ENCODE data around the gene ZNF557.

ZNF557 gene

DNA sequence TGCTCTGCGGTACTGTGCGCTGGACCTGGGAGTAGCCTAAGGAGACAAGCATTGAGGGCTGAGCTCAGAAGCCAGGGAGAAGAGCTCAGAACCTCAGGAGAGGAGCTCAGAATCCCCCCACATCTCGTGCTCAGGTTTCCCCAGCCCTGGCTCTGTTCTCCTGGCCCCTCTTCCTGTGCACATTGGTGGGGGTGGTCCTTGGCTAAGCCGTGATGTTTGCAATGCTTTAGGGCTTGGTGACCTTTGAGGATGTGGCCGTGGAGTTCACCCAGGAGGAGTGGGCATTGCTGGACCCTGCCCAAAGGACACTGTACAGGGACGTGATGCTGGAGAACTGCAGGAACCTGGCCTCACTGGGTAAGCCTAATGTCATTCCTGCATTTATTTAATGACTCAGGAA lies 6.6 kb downstream of the ZNF557 start:
- no peak for DNase-seq (ENCODE audit: low read depth)

DNA sequence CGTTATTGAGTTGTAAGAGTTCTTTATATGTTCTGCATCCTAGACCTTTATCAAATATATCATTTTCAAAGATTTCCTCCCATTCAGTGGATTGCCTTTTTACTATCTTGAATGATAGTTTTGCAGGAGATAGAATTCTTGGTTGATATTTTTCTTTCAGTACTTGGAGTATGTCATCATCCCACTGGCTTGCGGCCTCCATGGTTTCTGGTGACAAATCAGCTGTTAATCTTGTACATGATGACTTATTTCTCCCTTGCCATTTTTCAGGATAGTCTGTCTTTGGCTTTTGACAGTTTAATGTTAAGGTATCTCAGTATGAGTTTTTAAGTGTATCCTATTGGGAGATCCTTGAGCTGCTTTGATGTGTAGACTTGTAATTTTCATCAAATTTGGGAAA lies 8.5 kb downstream of the ZNF557 start:
- DNase-seq (ENCODE audit: low read depth): no peak

- DNase-seq (ENCODE audit: low read depth): no peak
These were observed 13.8 kb downstream of the ZNF557 start for GRCh38 chr19:7083076-7083956.

DNA sequence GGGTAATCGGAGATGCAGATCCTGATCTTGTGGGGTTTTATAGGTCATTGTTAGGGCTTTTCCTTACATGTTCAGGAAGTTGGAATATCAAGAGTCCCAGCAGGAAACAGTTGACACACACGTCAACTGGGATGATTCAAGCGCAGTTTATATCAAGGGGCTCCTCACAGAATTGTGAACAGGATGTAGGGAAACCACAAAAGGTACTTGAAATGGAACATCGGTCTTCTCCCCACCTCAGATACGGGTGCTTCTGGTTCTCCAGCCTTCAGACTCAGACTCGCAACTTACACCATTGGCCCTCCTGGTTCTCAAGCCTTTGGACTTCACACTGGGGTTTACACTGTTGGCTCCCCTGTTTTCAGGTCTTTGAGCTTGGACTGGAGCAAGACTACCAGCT lies 19.5 kb downstream of the ZNF557 start:
- DNase-seq (ENCODE audit: low read depth): no peak

GRCh38 chr19:7098096-7098495 lies 28.6 kb downstream of the ZNF557 start:
- DNase-seq (ENCODE audit: low read depth): no peak

DNA sequence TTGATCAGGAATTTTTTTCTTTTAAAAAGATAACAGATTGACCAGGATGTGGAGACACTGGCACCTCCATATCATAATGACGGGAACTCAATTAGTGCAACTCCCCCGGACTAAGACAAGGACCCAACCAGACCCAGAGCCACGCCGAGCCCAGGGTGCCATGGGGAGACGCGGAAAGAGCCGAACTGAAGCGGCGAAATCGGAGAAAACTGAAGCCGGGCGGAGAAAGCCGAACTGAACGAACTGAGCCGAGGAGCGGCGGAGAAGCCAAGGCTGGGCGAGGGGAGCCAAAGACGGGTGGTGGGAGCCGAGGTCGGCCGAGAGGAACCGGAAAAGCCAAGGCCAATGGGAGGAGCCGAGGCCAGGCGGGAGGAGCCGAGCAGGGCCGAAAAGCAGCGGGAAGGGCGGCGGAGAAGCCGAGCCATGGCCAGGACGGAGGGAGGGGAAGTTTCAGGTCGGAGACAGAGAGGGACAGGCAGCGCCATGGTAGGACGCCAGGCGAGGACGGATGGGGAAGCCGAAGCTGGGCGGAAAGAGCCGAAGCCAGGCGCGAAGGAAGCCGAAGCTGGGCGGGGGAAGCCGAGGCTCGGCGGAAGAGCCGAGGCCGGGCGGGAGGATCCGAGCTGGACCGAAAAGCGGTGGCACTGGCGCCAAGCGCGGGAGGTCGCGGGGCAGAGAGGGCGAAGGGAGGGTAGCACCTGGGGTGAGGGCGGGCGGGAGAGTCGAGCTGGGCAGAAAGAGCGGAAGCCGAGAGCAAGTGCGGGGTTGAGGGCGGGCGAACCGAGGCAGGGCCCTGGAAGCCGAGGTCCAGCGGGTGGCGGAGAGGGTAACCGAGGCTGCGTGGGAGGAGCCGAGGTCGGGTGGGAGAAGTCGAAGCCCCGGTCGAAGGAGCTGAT lies 29.4 kb downstream of the ZNF557 start:
- DNase-seq (ENCODE audit: low read depth): peak; percentile 83

DNA sequence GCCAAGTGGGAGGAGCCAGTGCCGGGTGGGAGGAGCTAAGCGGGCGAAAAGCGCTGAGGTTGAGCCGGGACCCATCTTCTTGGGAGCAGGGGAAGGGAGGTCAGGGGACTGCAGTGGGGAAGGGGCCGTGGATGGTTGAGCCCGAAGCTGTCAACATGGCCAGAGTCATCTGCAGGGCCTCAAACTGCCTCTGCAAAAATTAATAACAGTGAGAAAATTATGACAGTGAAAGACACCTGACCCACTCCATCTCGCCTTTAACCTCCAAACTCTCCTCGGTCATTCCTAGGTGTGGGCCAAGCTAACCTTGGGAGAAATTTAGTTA lies 30.1 kb downstream of the ZNF557 start:
- DNase-seq (ENCODE audit: low read depth): no peak

- DNase-seq (ENCODE audit: low read depth): no peak
These were observed 32.2 kb downstream of the ZNF557 start for GRCh38 chr19:7101498-7102253.

DNA sequence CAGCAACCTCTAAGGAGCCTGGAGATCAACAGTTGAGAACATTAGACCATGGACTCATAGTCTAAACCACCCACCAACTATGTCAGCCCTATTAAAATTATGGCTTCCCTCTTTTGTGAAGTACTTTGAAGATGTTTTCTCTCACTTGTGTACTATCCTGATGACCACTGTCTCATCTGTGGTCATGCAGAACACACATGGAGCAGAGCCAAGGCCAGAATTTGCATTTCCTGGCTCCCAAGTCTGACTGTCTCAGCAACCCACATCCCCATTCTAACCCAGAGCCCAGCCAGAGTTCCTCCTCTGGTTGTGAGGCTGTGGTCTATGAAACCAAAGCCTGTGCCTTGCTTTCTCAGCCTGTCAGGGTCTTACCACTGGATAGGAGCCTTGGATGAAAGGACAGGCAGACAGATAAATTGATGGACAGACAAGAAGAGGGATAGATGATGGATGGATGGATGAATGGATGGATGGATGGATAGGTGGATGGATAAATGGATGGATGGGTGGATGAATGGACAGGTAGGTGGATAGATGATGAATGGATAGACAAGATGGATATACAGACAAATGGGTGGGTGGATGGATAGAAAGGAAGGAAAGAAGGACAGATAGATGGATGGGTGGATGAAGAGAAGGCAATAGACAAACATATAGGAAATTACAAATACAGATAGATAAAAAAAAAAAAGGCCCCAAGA lies 35.4 kb downstream of the ZNF557 start:
- no peak for DNase-seq (ENCODE audit: low read depth)

DNA sequence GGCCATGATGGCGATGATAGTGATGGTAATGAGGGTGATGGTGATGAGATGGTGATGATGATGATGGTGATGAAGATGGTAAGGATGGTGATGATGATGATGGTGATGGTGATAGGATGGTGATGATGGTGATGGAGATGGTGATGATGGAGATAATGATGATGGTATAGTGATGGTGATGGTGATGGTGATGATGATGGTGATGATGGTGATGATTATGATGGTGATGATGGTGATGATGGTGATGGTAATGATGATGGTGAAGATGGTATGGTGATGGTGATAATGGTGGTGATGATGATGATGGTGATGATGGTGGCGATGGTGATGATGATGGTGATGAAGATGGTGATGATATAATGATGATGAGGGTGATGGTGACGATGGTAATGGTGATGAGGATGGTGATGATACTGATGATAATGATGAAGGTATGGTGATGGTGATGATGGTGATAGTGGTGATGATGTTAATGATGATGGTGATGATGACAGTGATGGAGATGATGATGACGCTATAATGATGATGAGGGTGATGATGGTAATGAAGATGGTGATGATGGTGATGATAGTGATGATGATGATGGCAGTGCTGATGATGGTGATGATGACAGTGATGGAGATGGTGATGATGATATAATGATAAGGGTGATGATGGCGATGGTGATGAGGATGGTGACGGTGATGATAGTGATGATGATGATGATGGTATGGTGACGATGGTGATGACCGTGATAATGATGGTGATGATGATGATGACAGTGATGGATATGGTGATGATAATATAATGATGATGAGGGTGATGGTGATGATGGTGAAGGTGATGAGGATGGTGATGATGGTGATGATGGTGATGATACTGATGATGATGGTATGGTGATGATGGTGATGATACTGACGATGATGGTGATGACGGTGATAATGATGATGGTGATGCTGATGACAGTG lies 37.5 kb downstream of the ZNF557 start:
- DNase-seq (ENCODE audit: low read depth): no peak

GRCh38 chr19:7109678-7110289 lies 40.3 kb downstream of the ZNF557 start:
- DNase-seq (ENCODE audit: low read depth): no peak

DNA sequence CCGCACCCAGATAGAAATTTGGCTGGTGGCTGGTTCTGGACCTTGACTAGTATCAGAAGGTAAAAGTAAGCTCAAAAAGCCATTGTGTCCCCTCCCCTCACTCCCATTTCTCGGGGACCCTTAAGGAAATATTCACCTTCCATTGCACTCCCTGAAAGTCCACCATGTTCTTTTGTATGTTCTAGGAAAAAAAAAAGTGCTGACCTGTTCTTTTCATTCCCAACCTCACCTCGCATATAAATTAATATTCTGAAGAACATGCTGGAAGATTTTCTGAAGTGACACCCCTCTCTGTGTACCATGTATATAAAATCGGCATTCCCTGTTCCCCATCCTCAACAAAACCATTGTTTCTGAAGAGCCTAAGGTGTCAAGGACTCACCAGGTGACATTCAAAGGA lies 43.2 kb downstream of the ZNF557 start:
- DNase-seq (ENCODE audit: low read depth): no peak

GRCh38 chr19:7113233-7113632 lies 43.7 kb downstream of the ZNF557 start:
- no peak for DNase-seq (ENCODE audit: low read depth)

DNA sequence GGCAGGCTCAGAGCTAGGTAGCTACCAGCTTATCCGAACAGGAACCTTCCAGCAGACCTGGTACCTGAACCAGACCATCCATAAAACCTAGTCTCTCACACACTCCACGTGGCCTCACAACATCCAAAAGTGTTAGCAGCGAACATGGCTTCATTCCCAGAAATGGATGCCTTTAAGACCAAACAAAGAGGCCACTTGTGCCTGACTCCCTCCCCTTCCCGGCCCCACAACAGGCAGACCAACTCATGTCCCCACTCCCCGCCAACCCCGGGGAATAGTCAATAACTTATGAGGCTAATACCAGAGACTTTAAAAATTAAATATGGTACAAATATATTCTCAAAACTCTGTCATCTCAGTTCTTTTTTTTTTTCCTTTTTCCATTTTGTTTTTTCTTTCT lies 46.2 kb downstream of the ZNF557 start:
- DNase-seq (ENCODE audit: low read depth): no peak

- DNase-seq (ENCODE audit: low read depth): no peak
These were observed 47.7 kb downstream of the ZNF557 start for GRCh38 chr19:7117248-7117647.

GRCh38 chr19:7119582-7119981 lies 50.1 kb downstream of the ZNF557 start:
- no peak for DNase-seq (ENCODE audit: low read depth)

GRCh38 chr19:7120499-7120898 lies 51.0 kb downstream of the ZNF557 start:
- DNase-seq (ENCODE audit: low read depth): no peak

DNA sequence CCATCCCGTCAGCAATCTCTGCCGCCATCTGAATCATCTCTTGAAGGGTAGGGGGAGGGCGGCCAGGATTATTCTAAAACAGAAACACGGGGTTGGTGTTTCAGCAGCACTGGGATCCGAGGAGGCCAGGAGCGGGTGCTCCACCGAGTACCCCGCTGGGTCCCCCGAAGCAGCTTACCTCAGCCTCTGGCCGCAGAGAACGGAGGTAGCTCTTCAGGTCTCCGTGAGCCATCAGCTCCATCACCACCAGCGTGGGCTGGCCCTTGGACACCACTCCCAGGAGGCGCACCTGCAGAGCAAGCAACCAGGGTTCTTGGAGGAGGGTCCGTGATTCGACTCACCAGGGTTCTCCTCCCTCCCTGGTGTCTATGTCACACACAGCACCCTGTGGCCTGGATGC lies 53.2 kb downstream of the ZNF557 start:
- DNase-seq (ENCODE audit: low read depth): no peak

- no peak for DNase-seq (ENCODE audit: low read depth)
These were observed 55.3 kb downstream of the ZNF557 start for GRCh38 chr19:7124782-7125181.

DNA sequence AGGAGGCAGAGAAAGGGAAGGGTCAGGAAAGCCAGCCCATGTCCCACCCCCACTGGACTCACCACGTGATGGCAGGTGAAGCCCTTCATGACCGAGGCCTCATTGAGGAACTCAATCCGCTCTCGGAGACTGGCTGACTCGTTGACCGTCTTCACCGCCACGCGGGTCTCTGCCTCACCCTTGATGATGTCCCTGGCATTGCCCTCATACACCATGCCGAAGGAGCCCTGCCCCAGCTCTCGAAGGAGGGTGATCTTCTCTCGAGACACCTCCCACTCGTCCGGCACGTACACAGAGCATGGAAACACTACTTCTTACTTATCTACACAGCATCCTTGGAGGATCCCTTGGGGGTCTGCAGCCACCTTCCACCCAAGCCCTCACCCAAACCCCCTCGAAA lies 55.7 kb downstream of the ZNF557 start:
- DNase-seq (ENCODE audit: low read depth): no peak

Data from stimulated activated CD8-positive, alpha-beta memory T cell treated with anti-CD3 and anti-CD28 coated beads, Interleukin-4, amount 100 ng/mL, for 24 hours (primary cell).